AG04450 (cell line): Measurements from ENCODE around the gene EPB41L1. TPM values are rescaled to one million over a fixed set of nuclear protein-coding genes. Genes with fewer than 3 reads are reported as not detected.
A peak's percentile ranks its signal among the peaks of the same experiment; 100 is the strongest.

ENCODE experiments used
- CTCF ChIA-PET: fragments of 300-600, 350-600 bp; formaldehyde crosslinking; extraction: SDS; loops from one replicate; lab custom pipeline; 2022; ENCODE audit warnings: antibody characterized with exemption, inconsistent platforms; lab: Charles Lee
- POLR2A ChIA-PET: fragments of 350-600 bp; formaldehyde crosslinking; extraction: SDS; loops from one replicate; lab custom pipeline; 2021; ENCODE audit warnings: antibody characterized with exemption, inconsistent platforms; lab: Yijun Ruan, JAX
- DNase-seq: peaks from one replicate; pipeline ENCODE4 v3.0.0-alpha.2; 2011; ENCODE audit warnings: low read depth, low spot score
- H3K27ac ChIP-seq: one replicate; pipeline ENCODE4 v1.5.1; 2012; ENCODE audit warnings: low read depth, low read length, control low read depth
- H3K27me3 ChIP-seq: one replicate; pipeline ENCODE4 v1.6.0; 2012; ENCODE audit warnings: low read length; ENCODE audit not compliant: control insufficient read depth, insufficient read depth
- H3K4me3 ChIP-seq: 2 replicates; pipeline ENCODE4 v1.5.1; 2011; ENCODE audit warnings: mild to moderate bottlenecking, low read depth, low read length, control low read depth
- H3K9me3 ChIP-seq: 2 replicates; pipeline ENCODE4 v1.5.1; 2012; ENCODE audit warnings: low read length; ENCODE audit not compliant: control insufficient read depth, insufficient read depth
- CTCF ChIP-seq: IDR thresholded peaks from 2 replicates; pipeline ENCODE4 v1.5.1; 2011; ENCODE audit warnings: low read depth, low read length, control low read depth, inconsistent platforms
- polyA minus RNA-seq: library from RNA; depleted of rRNA, polyadenylated mRNA; stranded (reverse); fragments of >200 nt; gene quantifications from 2 replicates; pipeline ENCODE4 v1.2.3, GENCODE V29; 2011; rRNA and poly(A)+ RNA removed
- polyA plus RNA-seq: library from polyadenylated mRNA; depleted of rRNA; stranded (reverse); fragments of >200 nt; gene quantifications from 2 replicates; pipeline ENCODE4 v1.2.3, GENCODE V29; 2011; rRNA removed

Gene EPB41L1
- polyA plus RNA-seq (17.8 and 23.6 TPM in 2 replicates), polyA minus RNA-seq (17.9 and 18.9 TPM in 2 replicates)

DNA sequence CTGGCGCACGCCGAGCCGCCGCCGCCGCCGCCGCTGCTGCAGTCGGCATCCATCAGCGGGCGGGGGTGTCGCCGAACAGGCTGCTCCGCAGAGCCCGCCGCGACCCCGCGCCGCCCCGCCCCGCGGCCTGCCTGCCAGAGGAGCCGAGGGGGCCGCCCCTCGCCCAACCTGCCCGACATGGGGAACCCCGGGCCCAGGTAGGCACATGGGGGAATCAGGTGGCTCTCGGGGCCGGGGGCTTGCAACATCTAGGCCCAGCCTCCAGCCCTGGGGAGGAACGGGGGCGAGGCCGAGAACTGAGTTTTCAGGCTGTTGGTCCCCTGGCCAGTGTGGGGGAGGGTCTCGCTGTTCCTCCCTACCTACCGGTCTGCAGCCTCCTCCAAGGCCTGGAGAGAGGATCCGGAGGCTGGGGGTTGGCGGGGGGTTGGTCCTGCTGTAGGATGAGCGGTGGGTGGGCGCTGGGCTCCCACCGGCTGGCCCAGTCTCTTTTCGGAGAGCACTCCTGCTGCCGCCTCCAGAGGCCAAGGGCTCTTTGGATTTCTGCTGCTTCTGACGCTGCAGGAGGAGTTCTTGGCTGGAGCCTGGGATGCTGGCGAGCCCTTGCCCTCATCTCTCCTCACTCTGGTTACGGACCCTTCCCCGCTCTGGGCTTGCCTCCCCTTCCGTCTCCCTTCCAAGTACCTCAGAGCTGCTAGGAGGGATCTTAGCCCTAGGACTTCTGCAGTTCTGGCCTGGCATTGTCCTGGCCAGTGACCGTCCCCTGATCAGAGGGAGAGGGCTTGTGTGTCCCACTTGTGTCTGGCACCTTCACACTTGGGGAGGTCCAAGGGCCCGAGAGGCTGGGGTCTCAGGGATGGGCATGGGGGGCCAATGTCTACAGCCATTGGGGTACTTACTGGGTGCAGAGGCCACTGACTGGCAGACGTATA is at the start of gene EPB41L1:
EPB41L1 (plus strand) TSS at position 41 of the 929 bp plus-strand sequence. CDS start 19,038 bp downstream, outside the sequence.
- no peak for TF ChIP-seq CTCF
- Histone ChIP-seq H3K4me3 (peak within 1 kb of the TSS; percentile 84), H3K27me3 (no peaks in the 10 kb centered on the region), H3K9me3 (no peaks in the 10 kb centered on the region), H3K27ac (no peak within 1 kb of the TSS)
- ChIA-PET CTCF (interaction anchor here (1.1 to 5.9 kb wide), 5 partner anchors 13 to 163 kb away, joined by 3 to 108 read pairs (median 9); no protein-coding TSS in a partner anchor), POLR2A (no interaction called here)
- no peak for DNase-seq

GRCh38 chr20:36104856-36105255 is 49.7 kb upstream of the EPB41L1 start:
- TF ChIP-seq CTCF = no peak
- Histone ChIP-seq H3K9me3 (no peaks in the 10 kb centered on the region), H3K27ac (no peak overlapping the region), H3K27me3 (peaks cover 4% of the 10 kb centered on the region), H3K4me3 (no peak overlapping the region)
- ChIA-PET CTCF (no interaction called here), POLR2A (no interaction called here)
- DNase-seq = no peak

DNA sequence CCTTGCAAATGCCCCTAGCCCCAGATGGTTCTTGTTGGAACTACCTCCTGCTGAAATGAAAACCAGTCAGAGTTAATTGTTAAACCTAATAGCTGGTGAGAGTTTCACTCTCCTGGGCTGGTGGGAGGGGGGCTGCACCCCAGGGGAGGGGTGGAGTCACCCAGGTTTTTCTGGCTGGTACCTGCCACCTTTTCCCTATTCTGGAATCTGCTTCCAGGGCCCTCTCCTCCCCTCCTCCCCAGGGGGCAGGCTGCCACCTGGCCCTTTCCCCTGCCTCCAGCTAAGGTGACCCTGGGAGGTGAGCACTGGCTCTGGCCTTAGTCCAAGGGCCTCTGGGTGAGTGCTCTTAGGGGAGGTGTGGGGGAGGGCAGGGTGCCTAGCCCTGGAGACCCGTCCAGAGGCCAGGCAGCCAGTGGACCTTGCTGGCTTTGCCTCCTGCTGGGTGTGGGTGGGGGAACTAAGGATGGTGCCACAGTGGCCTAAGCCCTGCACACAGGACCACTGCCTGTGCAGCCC is 48.8 kb upstream of the EPB41L1 start:
- ChIA-PET POLR2A (no interaction called here), CTCF (interaction anchor here (0.6 kb wide), 1 partner anchor 221 kb away, joined by 4 read pairs; no protein-coding TSS in a partner anchor)
- DNase-seq = no peak
- Histone ChIP-seq H3K4me3 (no peak overlapping the region), H3K9me3 (no peaks in the 10 kb centered on the region), H3K27me3 (peaks cover 4% of the 10 kb centered on the region), H3K27ac (no peak overlapping the region)
- TF ChIP-seq CTCF = no peak

DNA sequence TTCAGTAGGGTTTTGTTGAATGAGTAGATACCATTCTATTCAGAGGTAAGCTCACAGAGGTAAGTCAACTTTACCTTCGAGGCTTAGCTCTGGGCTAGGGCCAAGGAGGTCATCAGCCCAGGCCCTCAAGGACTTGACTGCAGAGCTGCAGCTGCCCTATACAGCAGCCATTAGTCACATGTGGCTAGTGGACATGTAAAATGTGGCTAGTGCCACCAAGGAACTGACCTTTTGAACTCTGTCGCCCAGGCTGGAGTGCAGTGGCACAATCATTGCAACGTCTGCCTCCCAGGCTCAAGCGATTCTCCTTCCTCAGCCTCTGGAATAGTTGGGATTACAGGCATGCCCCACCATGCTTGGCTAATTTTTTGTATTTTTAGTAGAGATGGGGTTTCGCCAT is 47.9 kb upstream of the EPB41L1 start:
- Histone ChIP-seq H3K9me3 (no peaks in the 10 kb centered on the region), H3K27ac (no peak overlapping the region), H3K4me3 (no peak overlapping the region), H3K27me3 (peaks cover 4% of the 10 kb centered on the region)
- no peak for TF ChIP-seq CTCF
- POLR2A ChIA-PET = no interaction called here
- CTCF ChIA-PET = interaction anchor here (1.3 kb wide), 1 partner anchor 96 kb away, joined by 11 read pairs; no protein-coding TSS in a partner anchor
- no peak for DNase-seq

DNA sequence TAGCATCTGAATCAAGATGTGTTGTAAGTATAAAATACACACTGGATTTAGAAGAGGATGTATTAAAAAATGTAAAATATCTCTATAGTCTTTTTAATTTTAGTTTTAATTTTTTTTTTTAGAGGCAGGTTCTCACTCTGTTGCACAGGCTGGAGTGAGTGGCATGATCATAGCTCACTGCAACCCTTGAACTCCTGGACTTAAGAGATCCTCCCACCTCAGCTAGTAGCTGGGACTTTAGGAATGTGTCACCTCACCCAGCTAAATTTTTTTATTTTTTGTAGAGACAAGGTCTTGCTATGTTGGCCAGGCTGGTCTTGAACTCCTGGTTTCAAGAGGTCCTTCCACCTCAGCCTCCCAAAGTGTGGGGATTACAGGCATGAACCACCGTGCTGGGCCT is 46.7 kb upstream of the EPB41L1 start:
- ChIA-PET POLR2A (no interaction called here), CTCF (interaction anchor here (0.8 kb wide), 1 partner anchor 31 kb away, joined by 4 read pairs; no protein-coding TSS in a partner anchor)
- no peak for TF ChIP-seq CTCF
- Histone ChIP-seq H3K4me3 (no peak overlapping the region), H3K27ac (no peak overlapping the region), H3K9me3 (no peaks in the 10 kb centered on the region), H3K27me3 (peaks cover 8% of the 10 kb centered on the region)
- DNase-seq = no peak
